HepG2 (cell line): ENCODE measurements around the gene STRBP. TPM values are rescaled to one million over a fixed set of nuclear protein-coding genes. Genes with fewer than 3 reads are reported as not detected.

Experiments
- ATAC-seq: fragments of 200-7000 bp; cut with Tn5 transposase; 3 replicates; pipeline ENCODE4 v1.9.1; 2020; ENCODE audit warnings: mild to moderate bottlenecking, moderate library complexity
- BruUV-seq: library from RNA; stranded (reverse); fragments of 400-500 nt; replicated peaks from 2 replicates; lab custom pipeline; 2021; lab: Mats Ljungman, UMichigan
- CTCF ChIA-PET: fragments of 300-600 bp; formaldehyde crosslinking; extraction: SDS; loops from one replicate; lab custom pipeline; 2021; ENCODE audit warnings: low total read pairs, inconsistent platforms, low intra/inter-chr PET ratio; lab: Yijun Ruan, JAX
- POLR2A ChIA-PET: fragments of 350-600 bp; sonication (Branson Sonifier 250); formaldehyde crosslinking; loops from one replicate; lab custom pipeline; 2020; ENCODE audit warnings: antibody characterized with exemption, inconsistent platforms; lab: Yijun Ruan, JAX
- DNase-seq: peaks from one replicate; pipeline ENCODE4 v3.0.0-alpha.2; 2015; ENCODE audit warnings: low spot score
- FAIRE-seq: peaks from 3 replicates; lab custom pipeline; 2011; peaks lifted over from hg19 to GRCh38; lab: Jason Lieb, UNC
- H2AFZ ChIP-seq: one replicate; pipeline ENCODE4 v1.6.1; 2011; ENCODE audit warnings: low read length, inconsistent platforms
- H3K27ac ChIP-seq: fragments of 300-600 bp; 3 replicates; pipeline ENCODE4 v1.8.0; 2011; ENCODE audit warnings: mixed run types, mild to moderate bottlenecking, mixed read lengths, low read length, inconsistent platforms; ENCODE audit not compliant: insufficient read depth; ENCODE audit errors: extremely low read length
- H3K27me3 ChIP-seq, 2 experiments: fragments of 200-600 bp in 1 of 2; 2 replicates in 1 of 2; 3 replicates in 1 of 2; pipeline versions ENCODE4 v1.6.0 to v1.8.0; 2011; ENCODE audit warnings: low read length in 2 of 2, mild to moderate bottlenecking in 2 of 2, moderate library complexity in 2 of 2, inconsistent platforms in 1 of 2; ENCODE audit not compliant: insufficient read depth in 2 of 2, control insufficient read depth in 1 of 2
- H3K36me3 ChIP-seq, 2 experiments: fragments of 200-600 bp in 1 of 2; replicated peaks in 1 of 2; 2 replicates in 1 of 2; 3 replicates in 1 of 2; pipeline versions ENCODE4 v1.5.1 to v1.8.0; 2011; ENCODE audit warnings: low read length in 2 of 2, inconsistent platforms in 1 of 2; ENCODE audit not compliant: insufficient read depth in 2 of 2, control insufficient read depth in 1 of 2
- H3K4me1 ChIP-seq: 2 replicates; pipeline ENCODE4 v1.5.1; 2012; ENCODE audit warnings: low read length, inconsistent platforms; ENCODE audit not compliant: insufficient read depth
- H3K4me2 ChIP-seq: 2 replicates; pipeline ENCODE4 v1.6.0; 2011; ENCODE audit warnings: low read depth, low read length, inconsistent platforms
- H3K4me3 ChIP-seq, 3 experiments: fragments of 200-600 bp in 1 of 3; sonication (generic), shearing (Covaris generic) in 1 of 3; replicated peaks in 1 of 3; 2 replicates each; pipeline ENCODE4 v1.5.1; 2011 to 2016; ENCODE audit warnings: low read length in 3 of 3, inconsistent platforms in 2 of 3, low read depth in 2 of 3, mild to moderate bottlenecking in 2 of 3, control low read depth in 1 of 3, mixed read lengths in 1 of 3; ENCODE audit not compliant: insufficient read depth in 1 of 3
- H3K79me2 ChIP-seq: one replicate; pipeline ENCODE4 v1.6.1; 2011; ENCODE audit warnings: low read length, inconsistent platforms; ENCODE audit not compliant: insufficient read depth
- H3K9ac ChIP-seq: 2 replicates; pipeline ENCODE4 v1.6.0; 2011; ENCODE audit warnings: mild to moderate bottlenecking, low read depth, low read length, inconsistent platforms; ENCODE audit not compliant: insufficient read depth
- H3K9me3 ChIP-seq: 2 replicates; pipeline ENCODE4 v1.5.1; 2012; ENCODE audit warnings: mild to moderate bottlenecking, low read length
- H4K20me1 ChIP-seq: 2 replicates; pipeline ENCODE4 v1.6.0; 2011; ENCODE audit warnings: inconsistent platforms, mild to moderate bottlenecking, low read length, moderate library complexity; ENCODE audit not compliant: insufficient read depth
- IKZF4 ChIP-seq: sonication (generic); formaldehyde crosslinking; IDR thresholded peaks from 2 replicates; pipeline ENCODE4 v1.5.1; 2020; ENCODE audit warnings: borderline replicate concordance, mild to moderate bottlenecking, low read depth, missing genetic modification reagents; ENCODE audit errors: not compliant biosample characterization
- RAD21 ChIP-seq: fragments of 450-650 bp; formaldehyde crosslinking; IDR thresholded peaks from 2 replicates; pipeline ENCODE4 v1.5.0; 2020; ENCODE audit warnings: mild to moderate bottlenecking
- SMC3 ChIP-seq: IDR thresholded peaks from 2 replicates; pipeline ENCODE4 v1.6.1; 2011; ENCODE audit warnings: low read length, improper control_type of control experiment
- STAG1 ChIP-seq: sonication (generic); formaldehyde crosslinking; IDR thresholded peaks from 2 replicates; pipeline ENCODE4 v1.4.0; 2020; ENCODE audit warnings: missing genetic modification reagents
- ZNF362 ChIP-seq: sonication (generic); formaldehyde crosslinking; IDR thresholded peaks from 2 replicates; pipeline ENCODE4 v1.4.0; 2020; ENCODE audit warnings: missing genetic modification reagents, mild to moderate bottlenecking, borderline replicate concordance
- ZSCAN12 ChIP-seq: sonication (generic); formaldehyde crosslinking; IDR thresholded peaks from 2 replicates; pipeline ENCODE4 v1.9.0; 2021; ENCODE audit warnings: mild to moderate bottlenecking, missing genetic modification reagents
- WGBS: methylation state at CpG from one replicate; pipeline ENCODE4 v1.1.6; 2017; ENCODE audit warnings: low lambda C conversion rate; 5-methylcytosine and 5-hydroxymethylcytosine counted together
- in situ Hi-C: cut with HindIII; loops from 2 replicates; pipeline ENCODE4 v1.10.0; 2017; ENCODE audit warnings: low pct_unique_long_range_greater_than_20kb; ENCODE audit not compliant: extremely low pct_ligation_motif_present
- intact Hi-C: fragments of 100-400 bp; cut with micrococcal nuclease; formaldehyde crosslinking; loops from one replicate; pipeline ENCODE4 v1.10.0; 2022; ENCODE audit not compliant: unreplicated experiment
- polyA plus RNA-seq, 8 experiments: library from polyadenylated mRNA; depleted of rRNA in 3 of 8; stranded (reverse) in 7 of 8; unstranded in 1 of 8; fragments of >200 nt; fragmentation: Illumina TruSeq in 4 of 8; extraction: Trizol in 4 of 8; gene quantifications; 2 replicates each; pipeline versions ENCODE4 v1.2.1 to v1.2.3, GENCODE V29; 2011 to 2016; ENCODE audit warnings: low read depth in 4 of 8, missing spikeins in 1 of 8, mixed read lengths in 1 of 8; ENCODE audit not compliant: insufficient read depth in 1 of 8
- total RNA-seq, 5 experiments: library from RNA; depleted of rRNA; stranded (reverse); fragments of >200 nt; fragmentation: Illumina TruSeq; extraction: Trizol; gene quantifications; 2 replicates each; pipeline ENCODE4 v1.2.3, GENCODE V29; 2016; ENCODE audit warnings: low read depth in 1 of 5
- TF ChIP-seq, protein P1 (sequence below): sonication (generic); formaldehyde crosslinking; IDR thresholded peaks from 2 replicates; pipeline ENCODE4 v1.5.0; 2020; ENCODE audit warnings: mild to moderate bottlenecking, missing genetic modification reagents, moderate library complexity

The STRBP gene
- total and polyA plus RNA-seq, 2 of the 13 experiments (the other 11 are each of a cell fraction or from before 2014, with no cell fraction given), result 14.5 to 38.5 TPM

- CTCF ChIA-PET, result interaction anchor here (0.9 to 2.0 kb wide), 3 partner anchors 143 to 272 kb away, joined by 3 to 27 read pairs (median 7); no protein-coding TSS in a partner anchor
- intact Hi-C loops, result loop anchor here (1.0 to 10.0 kb wide), 3 partner anchors 143 to 268 kb away; no protein-coding TSS in a partner anchor
Observed at GRCh38 chr9:123081824-123082223, 186.6 kb downstream of the STRBP start.

More at GRCh38 chr9:123081824-123082223, 186.6 kb downstream of the STRBP start:
- TF ChIP-seq ZNF362 (CRISPR knock-in tag) (0 out of 2 replicates have a peak, but pooled peaks have one; percentile 38), SMC3 (peak; percentile 84), RAD21 (CRISPR knock-in tag) (peak; percentile 48; the same call in 1 of the 2 replicates), STAG1 (CRISPR knock-in tag) (peak; percentile 80), ZSCAN12 (CRISPR knock-in tag) (no peak), IKZF4 (CRISPR knock-in tag) (no peak)
- TF ChIP-seq, protein P1, sequence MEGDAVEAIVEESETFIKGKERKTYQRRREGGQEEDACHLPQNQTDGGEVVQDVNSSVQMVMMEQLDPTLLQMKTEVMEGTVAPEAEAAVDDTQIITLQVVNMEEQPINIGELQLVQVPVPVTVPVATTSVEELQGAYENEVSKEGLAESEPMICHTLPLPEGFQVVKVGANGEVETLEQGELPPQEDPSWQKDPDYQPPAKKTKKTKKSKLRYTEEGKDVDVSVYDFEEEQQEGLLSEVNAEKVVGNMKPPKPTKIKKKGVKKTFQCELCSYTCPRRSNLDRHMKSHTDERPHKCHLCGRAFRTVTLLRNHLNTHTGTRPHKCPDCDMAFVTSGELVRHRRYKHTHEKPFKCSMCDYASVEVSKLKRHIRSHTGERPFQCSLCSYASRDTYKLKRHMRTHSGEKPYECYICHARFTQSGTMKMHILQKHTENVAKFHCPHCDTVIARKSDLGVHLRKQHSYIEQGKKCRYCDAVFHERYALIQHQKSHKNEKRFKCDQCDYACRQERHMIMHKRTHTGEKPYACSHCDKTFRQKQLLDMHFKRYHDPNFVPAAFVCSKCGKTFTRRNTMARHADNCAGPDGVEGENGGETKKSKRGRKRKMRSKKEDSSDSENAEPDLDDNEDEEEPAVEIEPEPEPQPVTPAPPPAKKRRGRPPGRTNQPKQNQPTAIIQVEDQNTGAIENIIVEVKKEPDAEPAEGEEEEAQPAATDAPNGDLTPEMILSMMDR (CRISPR knock-in tag), result peak; percentile 69
- Histone ChIP-seq H2AFZ (no peak overlapping the region), H3K9ac (no peak overlapping the region), H3K79me2 (no peaks in the 10 kb centered on the region), H3K27me3 (no peaks in the 10 kb centered on the region), H3K27ac (no peak overlapping the region), H3K4me2 (no peak overlapping the region), H3K4me3 (no peak overlapping the region), H3K36me3 (peaks cover 8 to 45% of the 10 kb centered on the region in 2 experiments; a peak in 4 of 5 replicates), H3K4me1 (peaks cover 22% of the 10 kb centered on the region), H4K20me1 (no peaks in the 10 kb centered on the region), H3K9me3 (no peaks in the 10 kb centered on the region)
- POLR2A ChIA-PET, result no interaction called here
- ATAC-seq (peak; percentile 62; the same call in 2 of the 3 replicates), DNase-seq (peak; percentile 48), FAIRE-seq (no peak)
- BruUV-seq, result no TSS peak
- 64% methylated on average over 2 of the region's 2 CpGs for WGBS
- in situ Hi-C loops, result loop anchor here (5.0 kb wide), 2 partner anchors 145 to 270 kb away; no protein-coding TSS in a partner anchor
